Aorta (tissue), 5 donors: ENCODE results near the gene RNF43. TPM values are rescaled to one million over a fixed set of nuclear protein-coding genes. Genes with fewer than 3 reads are reported as not detected.

ENCODE experiments used
- ATAC-seq: fragments of 200-7000 bp; cut with Tn5 transposase; one replicate; pipeline ENCODE4 v1.9.1; 2022; ENCODE audit warnings: moderate library complexity; ENCODE audit not compliant: low FRiP score
- DNase-seq, 2 donors: peaks; one replicate each; pipeline ENCODE4 v3.0.0-alpha.2; 2020
- H3K27ac ChIP-seq, 2 donors: one replicate each; pipeline ENCODE4 v1.5.1; 2013; ENCODE audit warnings: low read length in 2 of 2, mild to moderate bottlenecking in 2 of 2, moderate library complexity in 2 of 2, control low read depth in 1 of 2, inconsistent platforms in 1 of 2, low read depth in 1 of 2
- H3K27me3 ChIP-seq, 2 donors: one replicate each; pipeline ENCODE4 v1.6.1; 2013; ENCODE audit warnings: control low read depth in 1 of 2, low read length in 1 of 2, mild to moderate bottlenecking in 1 of 2, moderate library complexity in 1 of 2; ENCODE audit not compliant: insufficient read depth in 2 of 2, control insufficient read depth in 1 of 2
- H3K36me3 ChIP-seq, 2 donors: one replicate each; pipeline ENCODE4 v1.6.1; 2013; ENCODE audit warnings: control low read depth in 1 of 2, low read length in 1 of 2, mild to moderate bottlenecking in 1 of 2; ENCODE audit not compliant: insufficient read depth in 2 of 2, control insufficient read depth in 1 of 2
- H3K4me1 ChIP-seq, 2 donors: one replicate each; pipeline ENCODE4 v1.6.1; 2013; ENCODE audit warnings: low read length in 2 of 2, control low read depth in 1 of 2, mild to moderate bottlenecking in 1 of 2, moderate library complexity in 1 of 2; ENCODE audit not compliant: insufficient read depth in 2 of 2, control insufficient read depth in 1 of 2
- H3K4me3 ChIP-seq, 2 donors: one replicate each; pipeline ENCODE4 v1.5.1; 2013; ENCODE audit warnings: low read length in 2 of 2, control low read depth in 1 of 2, mild to moderate bottlenecking in 1 of 2
- H3K9me3 ChIP-seq: one replicate; pipeline ENCODE4 v1.6.1; 2013; ENCODE audit warnings: mild to moderate bottlenecking, low read length; ENCODE audit not compliant: control insufficient read depth
- WGBS, 2 donors: extraction: QIAGEN DNeasy Blood & Tissue Kit; methylation state at CpG; one replicate each; pipeline ENCODE4 v1.1.7; 2013; 5-methylcytosine and 5-hydroxymethylcytosine counted together
- intact Hi-C, 2 donors: fragments of 100-400 bp; cut with DNase I; formaldehyde crosslinking; loops; one replicate each; pipeline versions ENCODE4 v1.14.2 to v1.15.0; 2022
- long read RNA-seq, 2 donors: library from polyadenylated mRNA; unstranded; transcript quantifications; one replicate each; pipeline ENCODE4 v2.0.0, GENCODE V29; 2020 to 2021
- polyA plus RNA-seq, 2 donors: library from polyadenylated mRNA; stranded (reverse); fragments of 200-250 nt; gene quantifications; one replicate each; pipeline ENCODE4 v1.2.3, GENCODE V29; 2013
- total RNA-seq, 2 donors: library from RNA; stranded (reverse); fragmentation: NEBNext Ultra II Directional; extraction: Animal tissue kit (Norgen Biotek cat#: 25700); gene quantifications; one replicate each; pipeline ENCODE4 v1.2.1, GENCODE V29; 2021
- donor health status: healthy with polysubstance abuse.
- donor health status: Bipolar disorder and iron deficiency.
- donor health status: DM: no; HTN: no; CAD: no.
- donor health status: DM: no; HTN: no; CAD: no.
- donor health status: DM: yes; HTN: yes; CAD: no.

The RNF43 gene
- under 1 TPM in 1 of 2 donors, not detected in 1; 0.68 TPM for total RNA-seq
- polyA plus RNA-seq = 1 to 10 TPM in 1 of 2 donors, under 1 TPM in 1; 0.10 to 1.1 TPM
- long read RNA-seq, donor 1 = 0 reads
- long read RNA-seq, donor 2, partial matches to known transcripts = 0 of 1 reads
- long read RNA-seq, donor 2, other reads (novel, unspliced or antisense) = 1 of 1 reads

DNA sequence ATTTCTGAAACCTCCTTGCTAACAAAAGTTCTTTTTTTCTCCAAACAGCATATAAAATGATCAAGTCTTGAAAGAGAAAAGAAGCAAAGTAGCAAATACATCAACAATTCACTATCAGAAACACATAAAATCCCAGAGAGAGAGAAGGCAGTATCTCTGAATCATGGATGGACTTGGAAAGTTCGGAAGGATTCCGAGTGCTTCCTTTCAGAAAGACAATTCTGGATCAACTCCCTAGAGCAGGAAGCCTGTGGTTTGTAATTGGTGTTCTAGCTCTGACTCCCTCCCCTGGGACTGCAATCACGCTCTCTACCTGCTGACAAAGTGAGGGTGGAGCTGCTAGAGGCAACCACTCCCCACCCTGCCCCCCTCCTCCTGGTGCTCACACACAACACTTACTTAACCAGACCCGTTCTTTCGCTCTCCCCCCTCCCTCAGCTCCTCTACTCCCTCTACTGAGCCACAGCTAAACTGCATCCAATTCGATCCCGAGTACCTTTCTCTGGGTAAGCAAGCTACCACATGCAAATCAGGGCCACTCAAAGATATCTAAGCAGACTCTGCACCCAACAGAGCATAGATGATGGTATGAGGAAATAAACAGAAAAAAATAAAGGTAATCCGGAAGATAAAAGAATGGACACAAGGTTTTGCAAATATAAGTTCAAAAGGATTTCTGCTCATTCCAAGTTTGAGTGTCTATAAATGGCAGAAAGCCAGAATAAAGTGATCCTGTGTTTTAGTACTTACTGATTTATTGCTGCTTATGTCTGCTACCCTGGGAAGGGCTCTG, at the start of gene RNF43:
RNF43 (minus strand) TSS at position 235 of the 793 bp plus-strand sequence. CDS start 1,957 bp downstream, outside the sequence.
- Histone ChIP-seq H3K27me3 (no peaks in the 10 kb centered on the region), H3K36me3 (no peaks in the 10 kb centered on the region), H3K9me3 (no peaks in the 10 kb centered on the region), H3K27ac (no peak within 1 kb of the TSS), H3K4me1 (no peaks in the 10 kb centered on the region), H3K4me3 (peak within 1 kb of the TSS in 1 of 2 donors; percentile 16)
- WGBS, 2 donors = 0 to 2% methylated on average over 8 of the region's 8 CpGs
- ATAC-seq (peak; percentile 96), DNase-seq (peak; percentile 80 to 84)
- intact Hi-C loops = loop anchor here in 1 of 2 donors (5.0 kb wide), 1 partner anchor 95 kb away; no protein-coding TSS in a partner anchor

DNA sequence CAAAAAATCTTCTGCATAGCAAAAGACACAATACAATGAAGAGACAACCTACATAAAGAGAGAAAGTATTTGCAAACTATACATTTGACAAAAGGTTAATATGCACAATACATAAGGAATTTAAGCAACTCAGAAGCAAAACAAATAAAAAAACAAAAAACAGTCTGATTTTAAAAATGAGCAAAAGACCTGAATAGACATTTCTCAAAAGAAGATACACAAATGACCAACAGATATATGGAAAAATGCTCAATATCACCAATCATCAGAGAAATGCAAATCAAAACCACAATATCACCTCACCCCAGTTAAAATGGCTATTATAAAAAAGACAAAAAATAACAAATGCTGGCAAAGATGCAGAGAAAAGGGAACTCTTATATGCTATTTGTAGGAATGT, 38.2 kb upstream of the RNF43 start:
- H3K4me1 ChIP-seq = no peaks in the 10 kb centered on the region
- intact Hi-C loops = no loop called here
- no peaks in the 10 kb centered on the region for H3K36me3 ChIP-seq
- H3K4me3 ChIP-seq = no peak overlapping the region
- ATAC-seq = no peak
- no peaks in the 10 kb centered on the region for H3K9me3 ChIP-seq
- no peaks in the 10 kb centered on the region for H3K27me3 ChIP-seq
- no peak for DNase-seq
- H3K27ac ChIP-seq = no peak overlapping the region

DNA sequence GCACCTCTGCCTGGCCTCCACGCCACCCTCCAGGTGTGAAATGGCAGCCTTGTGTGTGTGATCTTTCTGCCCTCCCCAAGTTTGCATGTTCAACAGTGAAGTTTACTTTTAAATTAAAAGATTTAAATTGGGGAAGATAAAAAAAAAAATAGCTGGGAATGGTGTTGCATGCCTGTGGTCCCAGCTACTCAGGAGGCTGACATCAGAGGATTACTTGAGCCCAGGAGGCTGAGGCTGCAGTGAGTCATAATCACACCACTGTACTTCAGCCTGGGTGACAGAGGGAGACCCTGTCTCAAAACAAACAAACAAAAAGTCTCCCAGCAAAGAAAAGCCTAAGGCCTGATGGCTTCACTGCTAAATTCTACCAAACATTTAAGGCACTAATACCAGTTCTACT, 35.4 kb upstream of the RNF43 start:
- Histone ChIP-seq H3K27ac (no peak overlapping the region), H3K4me1 (no peaks in the 10 kb centered on the region), H3K4me3 (no peak overlapping the region), H3K27me3 (no peaks in the 10 kb centered on the region), H3K9me3 (no peaks in the 10 kb centered on the region), H3K36me3 (no peaks in the 10 kb centered on the region)
- ATAC-seq (no peak), DNase-seq (no peak)
- intact Hi-C loops = no loop called here
- WGBS, 2 donors = 94 to 96% methylated on average over 1 of the region's 1 CpG

DNA sequence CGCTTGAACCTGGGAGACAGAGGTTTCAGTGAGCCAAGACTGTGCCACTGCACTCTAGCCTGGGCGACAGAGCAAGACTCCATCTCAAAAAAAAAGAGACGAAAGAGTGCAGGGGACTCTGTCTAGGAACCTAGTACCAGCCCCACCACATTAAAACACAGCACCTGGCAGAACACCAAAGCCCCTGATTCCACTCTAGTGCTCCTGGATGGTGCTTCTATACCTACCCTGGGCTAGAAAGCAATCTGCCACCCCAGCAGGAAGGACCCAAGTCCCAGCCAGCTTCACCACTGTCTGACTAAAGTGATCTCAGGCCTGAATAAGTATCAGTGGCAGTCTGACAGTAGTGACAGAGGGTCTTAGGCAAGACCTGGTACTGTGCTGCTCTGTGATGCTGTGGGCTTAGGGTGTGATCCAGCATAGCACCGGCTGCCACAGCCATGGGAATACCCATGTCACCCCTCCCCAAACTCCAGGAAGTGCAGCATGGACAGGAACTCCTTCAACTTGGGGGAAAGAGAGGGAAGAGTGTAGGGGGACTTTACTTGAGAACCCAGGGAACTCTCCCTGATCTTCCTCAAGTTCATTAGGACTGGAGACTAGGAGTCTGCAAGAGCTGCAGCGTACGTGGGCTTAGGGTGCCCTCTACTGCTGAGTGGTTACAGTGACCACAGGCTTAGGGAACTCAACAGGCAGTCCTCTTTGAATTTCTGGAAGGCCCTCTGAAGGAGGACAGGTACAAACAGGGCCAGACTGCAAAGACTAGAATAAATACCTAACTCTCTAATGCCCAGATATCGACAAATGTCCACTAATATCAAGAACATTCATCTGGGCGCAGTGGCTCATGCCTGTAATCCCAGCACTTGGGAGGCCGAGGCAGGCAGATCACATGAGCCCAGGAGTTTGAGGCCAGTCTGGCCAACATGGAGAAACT, 30.0 kb upstream of the RNF43 start:
- Histone ChIP-seq H3K9me3 (no peaks in the 10 kb centered on the region), H3K4me3 (no peak overlapping the region), H3K27me3 (no peaks in the 10 kb centered on the region), H3K27ac (no peak overlapping the region), H3K4me1 (no peaks in the 10 kb centered on the region), H3K36me3 (no peaks in the 10 kb centered on the region)
- peak in 1 of 2 donors; percentile 68 for DNase-seq
- peak; percentile 59 for ATAC-seq
- intact Hi-C loops = no loop called here
- 66 to 70% methylated on average over 9 of the region's 9 CpGs for WGBS, 2 donors

DNA sequence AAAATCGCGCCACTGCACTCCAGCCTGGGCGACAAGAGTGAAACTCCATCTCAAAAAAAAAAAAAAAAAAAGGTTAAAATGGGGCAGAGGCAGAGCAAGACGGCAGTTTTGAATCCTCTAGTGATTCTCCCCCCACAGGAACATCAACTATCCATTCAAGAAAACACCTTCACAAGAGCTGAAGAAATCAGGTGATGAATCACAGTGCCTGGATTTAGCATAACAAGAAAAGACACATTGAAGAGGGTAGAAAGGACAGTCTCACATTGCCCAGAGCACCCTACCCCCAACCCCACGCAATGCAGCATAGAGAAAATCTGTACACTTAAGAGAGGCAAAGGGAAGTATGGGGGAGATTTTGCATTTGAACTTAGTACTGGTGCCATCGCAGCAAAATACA, 28.8 kb upstream of the RNF43 start:
- Histone ChIP-seq H3K36me3 (no peaks in the 10 kb centered on the region), H3K4me3 (no peak overlapping the region), H3K9me3 (no peaks in the 10 kb centered on the region), H3K4me1 (no peaks in the 10 kb centered on the region), H3K27ac (no peak overlapping the region), H3K27me3 (no peaks in the 10 kb centered on the region)
- DNase-seq (no peak), ATAC-seq (no peak)
- intact Hi-C loops = no loop called here
- 81% methylated on average over 6 of the region's 6 CpGs for WGBS, 2 donors

DNA sequence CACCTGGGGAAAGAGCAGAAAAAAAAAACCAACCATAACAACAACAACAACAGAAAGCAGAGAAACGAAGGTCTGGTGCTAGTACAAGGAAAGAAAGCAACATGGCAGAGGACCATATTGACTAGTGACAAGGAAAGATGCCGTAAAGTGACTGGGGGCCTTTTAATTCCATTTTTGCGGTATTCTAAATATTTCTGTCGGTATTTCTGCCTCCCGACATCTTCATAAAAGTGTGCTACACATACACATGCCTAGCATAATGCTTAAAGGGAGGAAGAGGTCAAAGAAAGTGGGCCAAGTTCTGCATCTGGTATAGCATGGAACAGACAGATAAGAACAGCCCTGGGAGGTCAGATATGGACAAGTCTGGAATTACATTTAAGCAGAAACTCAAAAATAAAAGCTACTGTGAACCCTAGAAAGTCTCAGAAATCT, 19.5 kb upstream of the RNF43 start:
- H3K27ac ChIP-seq = no peak overlapping the region
- no peaks in the 10 kb centered on the region for H3K9me3 ChIP-seq
- H3K36me3 ChIP-seq = no peaks in the 10 kb centered on the region
- H3K27me3 ChIP-seq = no peaks in the 10 kb centered on the region
- DNase-seq (no peak), ATAC-seq (no peak)
- WGBS, 2 donors = 59 to 65% methylated on average over 5 of the region's 5 CpGs
- intact Hi-C loops = no loop called here
- no peak overlapping the region for H3K4me3 ChIP-seq
- H3K4me1 ChIP-seq = no peaks in the 10 kb centered on the region

DNA sequence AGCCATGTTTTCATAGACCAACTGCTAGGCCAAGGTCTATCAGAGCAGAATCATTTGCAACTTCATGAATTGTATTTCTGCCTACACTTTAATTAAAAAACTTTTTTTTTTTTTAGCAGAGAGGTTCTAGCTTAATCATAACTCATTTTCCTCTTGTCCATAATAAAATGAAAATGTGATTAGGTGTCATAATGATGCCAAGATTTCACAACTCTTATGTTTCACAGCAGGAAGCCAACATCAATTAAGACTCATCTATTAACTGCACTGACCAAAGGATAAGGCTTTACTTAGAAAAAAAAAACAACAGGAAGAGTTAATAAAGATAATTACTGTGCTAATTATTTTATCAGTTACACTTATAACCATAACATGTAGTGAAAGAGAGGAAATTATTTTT, 18.9 kb upstream of the RNF43 start:
- Histone ChIP-seq H3K27me3 (no peaks in the 10 kb centered on the region), H3K4me3 (no peak overlapping the region), H3K9me3 (no peaks in the 10 kb centered on the region), H3K27ac (no peak overlapping the region), H3K36me3 (no peaks in the 10 kb centered on the region), H3K4me1 (no peaks in the 10 kb centered on the region)
- intact Hi-C loops = no loop called here
- DNase-seq (no peak), ATAC-seq (no peak)

DNA sequence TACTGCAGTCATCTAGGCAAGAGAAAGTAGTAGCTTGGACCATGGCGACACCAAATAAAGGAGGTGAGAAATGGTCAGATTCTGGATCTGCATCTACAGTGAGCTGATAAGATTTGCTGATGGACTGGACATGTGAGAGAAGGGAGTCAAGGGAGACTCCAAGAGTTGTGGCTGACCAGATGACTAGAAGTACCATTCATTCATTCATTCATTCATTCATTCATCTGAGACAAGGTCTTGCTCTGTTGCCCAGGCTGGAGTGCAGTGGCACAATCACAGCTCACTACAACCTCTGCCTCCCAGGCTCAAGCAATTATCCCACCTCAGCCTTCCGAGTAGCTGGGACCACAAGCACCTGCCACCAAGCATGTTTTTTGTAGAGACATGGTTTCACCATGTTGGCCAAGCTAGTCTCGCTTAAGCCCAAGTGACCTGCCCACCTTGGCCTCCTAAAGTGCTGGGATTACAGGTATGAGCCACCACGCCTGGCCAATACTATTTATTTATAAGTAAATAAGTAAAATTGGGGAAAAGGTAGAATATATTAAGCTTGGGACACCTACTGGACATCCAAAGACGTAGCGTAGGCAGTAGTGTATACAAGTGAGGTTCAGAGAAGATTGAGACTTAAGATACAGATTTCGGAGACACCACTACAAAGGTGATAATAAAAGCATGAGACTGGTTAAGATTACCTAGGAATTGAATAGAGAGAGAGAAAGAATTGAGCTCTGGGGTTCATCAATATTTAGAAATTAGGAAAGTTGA, 15.7 kb upstream of the RNF43 start:
- H3K36me3 ChIP-seq = no peaks in the 10 kb centered on the region
- no peaks in the 10 kb centered on the region for H3K9me3 ChIP-seq
- DNase-seq = no peak
- ATAC-seq = no peak
- intact Hi-C loops = no loop called here
- no peaks in the 10 kb centered on the region for H3K4me1 ChIP-seq
- H3K27me3 ChIP-seq = no peaks in the 10 kb centered on the region
- WGBS, 2 donors = 84% methylated on average over 7 of the region's 7 CpGs
- H3K4me3 ChIP-seq = no peak overlapping the region
- H3K27ac ChIP-seq = no peak overlapping the region
